ENCODE data around the gene SLC17A5.

The SLC17A5 gene

DNA sequence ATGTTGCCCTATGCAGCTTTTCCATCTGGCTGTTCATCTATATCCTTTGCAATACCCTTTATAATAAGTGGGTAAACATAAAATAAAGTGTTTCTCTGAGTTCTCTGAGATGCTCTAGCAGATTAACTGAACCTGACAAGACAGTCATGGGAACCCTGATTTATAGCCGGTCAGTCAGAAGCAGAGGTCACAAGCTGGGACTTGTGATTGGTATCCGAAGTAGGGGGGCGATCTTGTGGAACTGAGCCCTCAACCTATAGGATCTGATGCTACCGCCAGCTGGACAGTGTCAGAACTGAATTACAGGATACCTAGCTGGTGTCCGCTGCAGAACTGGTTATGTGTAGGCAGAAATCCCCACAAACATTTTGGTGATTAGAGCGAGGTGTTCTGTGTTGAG lies 39.0 kb downstream of the SLC17A5 start:
- Mint-ChIP-seq H3K27ac (no peak overlapping the region), H3K27me3 (no peaks in the 10 kb centered on the region), H3K4me1 (no peaks in the 10 kb centered on the region), H3K36me3 (peaks cover 19 to 24% of the 10 kb centered on the region in 2 donors), H3K9me3 (no peaks in the 10 kb centered on the region), H3K4me3 (no peak overlapping the region)
- ATAC-seq (replicated peaks) (no peak), DNase-seq (no peak)

GRCh38 chr6:73613806-73614536 lies 39.8 kb downstream of the SLC17A5 start:
- peaks cover 18 to 23% of the 10 kb centered on the region in 2 donors for H3K36me3 Mint-ChIP-seq
- no peak for ATAC-seq (replicated peaks)
- no peak overlapping the region for H3K27ac Mint-ChIP-seq
- H3K9me3 Mint-ChIP-seq, result no peaks in the 10 kb centered on the region
- no peak for DNase-seq
- no peaks in the 10 kb centered on the region for H3K27me3 Mint-ChIP-seq
- no peak overlapping the region for H3K4me3 Mint-ChIP-seq
- H3K4me1 Mint-ChIP-seq, result no peaks in the 10 kb centered on the region

DNA sequence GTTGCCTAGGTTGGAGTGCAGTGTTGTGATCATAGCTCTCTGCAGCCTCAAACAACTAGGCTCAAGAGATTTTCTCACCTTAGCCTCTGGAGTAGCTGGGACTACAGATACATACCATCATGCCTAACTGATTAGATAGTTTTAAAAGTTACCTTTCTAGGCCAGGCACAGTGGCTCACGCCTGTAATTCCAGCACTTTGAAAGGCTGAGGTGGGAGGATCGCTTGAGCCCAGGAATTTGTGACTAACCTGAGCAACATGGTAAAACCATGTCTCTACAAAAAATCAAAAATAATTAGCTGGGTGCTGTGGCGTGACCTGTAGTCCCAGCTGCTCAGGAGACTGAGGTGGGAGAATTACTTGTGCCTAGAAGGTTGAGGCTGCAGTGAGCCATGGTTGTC lies 41.2 kb downstream of the SLC17A5 start:
- Mint-ChIP-seq H3K4me1 (no peaks in the 10 kb centered on the region), H3K9me3 (no peaks in the 10 kb centered on the region), H3K27me3 (no peaks in the 10 kb centered on the region), H3K36me3 (peaks cover 26 to 31% of the 10 kb centered on the region in 2 donors), H3K27ac (no peak overlapping the region), H3K4me3 (no peak overlapping the region)
- DNase-seq, result no peak
- no peak for ATAC-seq (replicated peaks)

DNA sequence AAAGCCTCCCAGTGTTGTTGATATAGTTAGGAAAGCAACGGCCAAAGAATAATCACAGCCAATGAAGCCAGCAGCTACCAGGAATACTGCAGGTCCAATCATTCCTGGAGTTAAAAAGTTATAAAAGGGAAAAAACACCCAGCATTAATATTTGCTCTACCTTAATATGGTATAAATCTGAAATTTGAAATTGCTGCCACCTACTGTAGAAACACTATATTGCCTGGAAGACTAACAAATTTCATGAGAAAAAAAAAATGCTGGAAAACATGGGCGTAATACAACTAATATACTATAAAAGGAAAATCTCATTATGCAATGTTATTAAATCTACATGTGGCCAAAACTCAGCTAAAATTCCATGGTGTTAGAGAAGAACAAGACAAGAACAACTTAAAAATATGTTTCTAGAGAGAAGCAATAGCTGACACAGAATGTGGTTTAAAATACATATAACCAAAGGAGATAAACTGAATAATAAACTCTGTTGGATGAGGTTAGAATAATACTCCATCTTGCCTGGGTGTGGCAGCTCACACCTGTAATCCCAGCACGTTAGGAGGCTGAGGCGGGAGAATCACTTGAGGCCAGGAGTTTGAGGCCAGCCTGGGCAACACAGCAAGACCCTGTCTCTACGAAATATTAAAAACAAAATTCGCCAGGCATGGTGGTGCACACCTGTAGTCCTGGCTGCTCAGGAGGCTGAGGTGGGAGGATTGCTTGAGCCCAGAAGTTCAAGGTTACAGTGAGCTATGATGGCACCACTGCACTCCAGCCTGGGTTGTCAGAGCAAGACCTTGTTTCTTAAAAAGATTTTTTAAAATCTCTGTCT lies 43.1 kb downstream of the SLC17A5 start:
- no peak overlapping the region for H3K27ac Mint-ChIP-seq
- H3K4me3 Mint-ChIP-seq, result no peak overlapping the region
- H3K36me3 Mint-ChIP-seq, result peaks cover 26 to 29% of the 10 kb centered on the region in 2 donors
- H3K9me3 Mint-ChIP-seq, result no peaks in the 10 kb centered on the region
- DNase-seq (no peak), ATAC-seq (replicated peaks) (peak; percentile 46 to 58)
- no peaks in the 10 kb centered on the region for H3K4me1 Mint-ChIP-seq
- no peaks in the 10 kb centered on the region for H3K27me3 Mint-ChIP-seq

DNA sequence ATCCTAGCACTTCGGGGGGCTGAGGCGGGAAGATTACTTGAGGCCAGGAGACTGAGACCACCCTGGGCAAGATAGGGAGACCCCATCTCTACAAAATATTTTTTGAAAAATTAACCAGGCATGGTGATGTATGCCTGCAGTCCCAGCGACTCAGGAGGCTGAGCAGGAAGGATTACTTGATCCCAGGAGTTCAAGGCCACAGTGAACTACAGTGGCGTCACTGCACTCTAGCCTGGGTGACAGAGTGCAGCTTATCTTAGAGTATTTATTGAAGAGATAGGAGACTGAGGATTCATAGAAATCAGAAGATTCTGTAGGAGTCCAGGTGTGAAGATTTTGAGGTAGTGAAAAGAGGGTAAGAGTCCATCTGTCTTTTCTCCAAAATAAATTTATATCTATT lies 45.0 kb downstream of the SLC17A5 start:
- Mint-ChIP-seq H3K36me3 (peaks cover 17 to 18% of the 10 kb centered on the region in 2 donors), H3K27ac (no peak overlapping the region), H3K4me1 (no peaks in the 10 kb centered on the region), H3K27me3 (no peaks in the 10 kb centered on the region), H3K4me3 (no peak overlapping the region), H3K9me3 (no peaks in the 10 kb centered on the region)
- ATAC-seq (replicated peaks) (no peak), DNase-seq (no peak)

DNA sequence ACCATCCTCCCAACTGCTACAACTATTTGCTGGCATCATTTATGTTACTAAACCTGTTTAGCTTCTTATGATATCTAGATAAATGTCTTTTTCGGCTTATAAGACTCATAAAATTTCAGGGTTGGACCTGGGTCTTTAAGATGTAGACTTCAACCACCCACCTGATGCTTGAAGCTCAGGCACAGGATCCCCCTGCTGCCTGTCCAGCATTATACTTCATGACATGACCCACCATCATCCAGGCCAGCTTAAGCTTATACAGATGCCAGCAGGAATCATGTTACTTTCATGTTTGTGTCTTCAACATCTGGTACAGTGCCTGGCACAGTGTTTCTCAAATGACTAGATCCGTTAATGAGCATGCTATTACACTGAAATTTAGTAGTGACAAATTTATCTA lies 47.4 kb downstream of the SLC17A5 start:
- no peak for DNase-seq

DNA sequence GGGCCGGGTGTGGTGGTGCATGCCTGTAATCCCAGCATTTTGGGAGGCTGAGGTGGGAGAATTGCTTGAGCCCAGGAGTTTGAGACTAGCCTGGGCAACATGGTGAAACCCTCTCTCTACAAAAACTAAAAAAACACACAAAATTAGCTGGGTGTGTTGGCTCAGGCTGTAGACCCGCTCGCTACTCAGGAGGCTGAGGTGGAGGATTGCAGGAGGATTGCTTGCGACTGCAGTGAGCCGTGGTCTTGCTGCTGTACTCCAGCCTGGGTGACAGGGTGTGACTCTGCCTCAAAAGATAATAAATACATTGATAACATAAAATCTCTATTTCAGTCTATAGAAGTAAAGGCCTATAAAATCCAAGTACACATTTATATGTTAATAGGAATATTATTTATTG lies 49.3 kb downstream of the SLC17A5 start:
- peaks cover 28 to 29% of the 10 kb centered on the region in 2 donors for H3K36me3 Mint-ChIP-seq
- no peak overlapping the region for H3K27ac Mint-ChIP-seq

More for the DNA sequence above, 47.4 kb downstream of the SLC17A5 start:
- Mint-ChIP-seq H3K36me3 (peaks cover 23 to 26% of the 10 kb centered on the region in 2 donors), H3K4me1 (no peaks in the 10 kb centered on the region), H3K27me3 (no peaks in the 10 kb centered on the region), H3K4me3 (no peak overlapping the region), H3K9me3 (no peaks in the 10 kb centered on the region), H3K27ac (no peak overlapping the region)
- no peak for ATAC-seq (replicated peaks)

GRCh38 chr6:73604020-73604419 lies 49.8 kb downstream of the SLC17A5 start:
- Mint-ChIP-seq H3K9me3 (no peaks in the 10 kb centered on the region), H3K4me3 (no peak overlapping the region), H3K36me3 (peaks cover 29 to 31% of the 10 kb centered on the region in 2 donors), H3K27me3 (no peaks in the 10 kb centered on the region), H3K27ac (no peak overlapping the region), H3K4me1 (no peaks in the 10 kb centered on the region)
- DNase-seq (no peak), ATAC-seq (replicated peaks) (no peak)

More for the DNA sequence above, 49.3 kb downstream of the SLC17A5 start:
- DNase-seq (no peak), ATAC-seq (replicated peaks) (no peak)
- H3K9me3 Mint-ChIP-seq, result no peaks in the 10 kb centered on the region
- no peaks in the 10 kb centered on the region for H3K27me3 Mint-ChIP-seq
- H3K4me1 Mint-ChIP-seq, result no peaks in the 10 kb centered on the region
- no peak overlapping the region for H3K4me3 Mint-ChIP-seq

- Mint-ChIP-seq H3K9me3 (no peaks in the 10 kb centered on the region), H3K4me1 (peaks cover 8 to 20% of the 10 kb centered on the region in 2 donors), H3K36me3 (peaks cover 0 to 1% of the 10 kb centered on the region in 2 donors), H3K4me3 (peak overlapping the region; percentile 72), H3K27me3 (no peaks in the 10 kb centered on the region), H3K27ac (peak overlapping the region; percentile 94)
- no peak for ATAC-seq (replicated peaks)
- no peak for DNase-seq
Measured at GRCh38 chr6:73586416-73586974, 67.3 kb downstream of the SLC17A5 start.

DNA sequence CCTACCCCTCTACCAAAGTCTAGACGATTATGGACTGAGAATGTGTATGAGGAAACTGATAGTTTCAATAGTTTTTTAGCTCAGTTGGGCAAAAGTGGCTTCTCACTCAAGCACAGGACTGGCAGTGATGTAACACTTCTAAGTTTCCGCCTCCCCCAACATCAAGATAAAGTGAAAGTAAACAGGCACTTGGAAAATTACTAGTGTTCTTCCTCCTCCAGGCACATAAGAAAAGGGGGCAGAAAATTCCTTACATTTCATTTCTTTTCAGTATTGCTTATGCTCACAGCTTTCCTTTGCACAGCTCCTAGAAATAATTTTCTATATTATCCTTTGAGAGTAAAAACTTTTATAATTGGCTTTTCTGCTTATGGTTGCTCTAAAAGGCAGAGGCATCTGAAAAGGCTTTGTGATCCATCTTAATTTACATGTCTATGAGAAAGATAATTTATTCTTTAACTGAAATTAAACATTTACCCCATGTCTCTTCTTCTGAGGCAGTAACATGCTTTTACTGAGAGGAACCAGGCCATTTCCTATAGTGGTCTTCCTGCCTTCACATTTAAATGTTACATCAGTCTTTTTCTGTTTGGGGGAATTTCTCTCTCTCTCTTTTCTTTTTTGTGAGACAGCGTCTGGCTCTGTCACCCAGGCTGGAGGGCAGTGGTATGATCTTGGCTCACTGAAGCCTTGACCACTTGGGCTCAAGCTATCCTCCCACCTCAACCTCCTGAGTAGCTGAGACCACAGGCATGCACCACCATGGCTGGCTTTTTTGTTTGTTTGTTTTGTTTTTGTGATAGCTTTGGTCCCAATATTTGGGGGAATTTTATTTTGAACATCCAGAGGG lies 68.0 kb downstream of the SLC17A5 start:
- Mint-ChIP-seq H3K27me3 (no peaks in the 10 kb centered on the region), H3K27ac (peak overlapping the region; percentile 94), H3K4me3 (peak overlapping the region; percentile 72), H3K4me1 (peaks cover 10 to 23% of the 10 kb centered on the region in 2 donors), H3K36me3 (no peaks in the 10 kb centered on the region), H3K9me3 (no peaks in the 10 kb centered on the region)
- DNase-seq, result peak; percentile 8
- peak; percentile 80 to 84 for ATAC-seq (replicated peaks)

- H3K27ac Mint-ChIP-seq, result peak overlapping the region; percentile 9
Measured at GRCh38 chr6:73581293-73581692, 72.5 kb downstream of the SLC17A5 start.

GRCh38 chr6:73580247-73581149 lies 73.3 kb downstream of the SLC17A5 start:
- Mint-ChIP-seq H3K4me1 (peaks cover 16 to 39% of the 10 kb centered on the region in 2 donors), H3K27me3 (no peaks in the 10 kb centered on the region), H3K9me3 (peaks cover 0 to 5% of the 10 kb centered on the region in 2 donors), H3K36me3 (peaks cover 0 to 4% of the 10 kb centered on the region in 2 donors), H3K27ac (peak overlapping the region; percentile 96), H3K4me3 (peak overlapping the region; percentile 75 to 85)
- ATAC-seq (replicated peaks) (peak; percentile 85 to 88), DNase-seq (peak; percentile 68)

More at GRCh38 chr6:73581293-73581692, 72.5 kb downstream of the SLC17A5 start:
- peaks cover 0 to 3% of the 10 kb centered on the region in 2 donors for H3K36me3 Mint-ChIP-seq
- no peak for DNase-seq
- no peaks in the 10 kb centered on the region for H3K27me3 Mint-ChIP-seq
- H3K4me3 Mint-ChIP-seq, result peak overlapping the region in 1 of 2 donors; percentile 2
- peaks cover 0 to 2% of the 10 kb centered on the region in 2 donors for H3K9me3 Mint-ChIP-seq
- H3K4me1 Mint-ChIP-seq, result peaks cover 19 to 43% of the 10 kb centered on the region in 2 donors
- ATAC-seq (replicated peaks), result no peak

DNA sequence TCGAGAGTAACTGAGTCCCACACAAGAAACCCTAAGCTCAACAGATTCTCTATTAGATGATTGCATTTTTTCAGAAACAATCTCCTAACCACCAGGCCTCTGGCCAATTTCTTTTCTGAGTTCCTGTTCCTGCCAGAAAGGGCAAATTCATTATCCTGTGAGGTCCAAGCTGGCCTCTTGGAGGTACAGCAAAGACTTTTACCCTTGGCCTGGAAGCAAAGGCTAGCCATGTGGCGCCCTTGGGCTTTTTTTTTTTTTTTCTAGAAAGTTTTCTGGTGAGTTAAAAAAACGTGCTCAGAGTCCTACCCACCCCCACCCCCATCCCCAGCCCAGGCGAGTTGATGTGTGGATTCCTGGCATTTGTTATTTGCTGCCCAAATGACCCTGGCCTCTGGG lies 73.9 kb downstream of the SLC17A5 start:
- Mint-ChIP-seq H3K4me1 (peaks cover 13 to 33% of the 10 kb centered on the region in 2 donors), H3K36me3 (peaks cover 0 to 4% of the 10 kb centered on the region in 2 donors), H3K27me3 (no peaks in the 10 kb centered on the region), H3K4me3 (peak overlapping the region; percentile 75 to 85), H3K27ac (peak overlapping the region; percentile 96), H3K9me3 (peaks cover 0 to 5% of the 10 kb centered on the region in 2 donors)
- DNase-seq (peak; percentile 26), ATAC-seq (replicated peaks) (peak; percentile 54 to 57)
